ENCODE results near the gene IL6R.
"Not testable (repeated sequence)": the region's sequence is repeated elsewhere in the genome, so short reads cannot be mapped to it uniquely, and the experiment has no call there.

The IL6R gene

DNA sequence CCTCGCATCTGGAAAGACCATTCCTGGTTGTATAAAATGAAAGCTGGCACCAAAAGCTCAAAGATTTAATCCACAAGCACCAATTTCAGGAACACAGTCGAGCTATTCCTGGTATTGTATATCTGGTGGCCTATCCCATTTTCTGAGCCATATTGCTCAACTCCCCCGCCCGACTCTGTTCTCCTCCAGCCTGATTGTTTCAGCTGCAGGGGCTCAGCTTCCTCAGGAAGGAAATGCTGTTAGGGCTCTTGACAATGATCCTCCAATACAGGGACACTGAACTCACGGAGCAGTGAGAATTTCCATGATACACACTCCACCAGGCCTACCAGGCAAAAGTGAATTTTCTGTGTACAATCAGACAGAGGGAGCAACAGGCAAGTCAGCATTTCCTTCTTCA, 80.0 kb downstream of the IL6R start:
- DNase-seq = no peak

DNA sequence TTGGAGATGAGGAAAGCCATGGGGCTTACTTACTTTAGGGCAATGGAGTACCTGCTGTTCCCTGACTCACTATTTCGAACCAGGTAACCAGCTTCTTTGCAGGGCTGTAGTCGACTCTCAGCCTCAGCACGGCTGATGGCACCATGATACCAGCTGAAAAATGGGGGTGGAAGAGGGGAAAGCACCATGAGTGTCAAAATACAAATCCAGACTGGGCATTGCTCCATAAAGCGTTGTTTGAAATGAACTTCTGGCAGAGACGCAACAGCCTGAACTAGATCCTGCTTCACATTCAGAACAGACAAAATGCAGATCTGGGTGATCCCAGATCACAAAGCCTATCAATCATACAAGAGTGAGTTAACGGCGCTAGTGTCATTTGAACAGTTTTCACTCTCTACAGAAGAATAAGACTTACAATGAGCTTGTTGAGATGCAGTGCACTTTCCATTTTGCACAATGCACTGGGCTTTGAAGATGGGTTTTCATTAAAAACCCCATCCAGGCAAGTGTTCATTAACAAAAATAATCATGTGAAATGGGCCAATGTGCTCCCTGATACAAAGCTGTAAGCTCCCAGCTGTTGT, 80.9 kb downstream of the IL6R start:
- DNase-seq = no peak

DNA sequence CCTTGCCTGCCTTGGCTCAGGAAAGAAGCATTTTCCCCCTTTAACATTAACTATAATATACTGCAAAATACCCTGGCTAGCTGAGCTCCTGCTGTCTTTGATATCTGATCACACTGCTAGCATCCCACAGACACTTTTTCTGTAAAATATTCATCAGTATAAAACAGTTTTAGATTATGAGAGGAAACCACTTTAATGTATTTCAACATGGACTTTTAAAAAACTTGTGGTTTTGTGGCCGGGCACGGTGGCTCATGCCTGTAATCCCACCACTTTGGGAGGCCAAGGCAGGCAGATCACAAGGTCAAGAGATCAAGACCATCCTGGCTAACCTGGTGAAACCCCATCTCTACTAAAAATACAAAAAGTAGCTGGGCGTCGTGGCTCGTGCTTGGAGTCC, 81.6 kb downstream of the IL6R start:
- not testable (repeated sequence) for DNase-seq

DNA sequence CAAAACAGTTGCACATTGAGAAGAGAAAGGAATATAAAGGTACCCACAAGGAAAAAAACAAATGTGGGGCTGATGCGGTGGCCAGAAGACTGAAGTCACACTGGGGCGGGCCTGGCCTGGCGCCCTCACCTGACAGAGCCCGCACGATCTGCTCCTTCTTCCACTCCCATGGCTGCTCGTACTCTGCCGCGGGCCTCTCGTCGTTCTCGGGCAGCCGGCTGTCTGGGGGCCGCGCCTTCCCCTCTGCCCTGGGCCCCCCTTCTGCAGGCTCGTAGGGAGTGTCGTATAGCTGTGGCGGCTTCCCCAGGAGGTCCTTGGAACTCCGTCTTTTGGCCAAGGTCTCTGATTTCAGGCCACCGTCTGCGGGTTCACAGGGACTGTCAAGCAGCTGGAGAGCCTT, 83.8 kb downstream of the IL6R start:
- DNase-seq = no peak

DNA sequence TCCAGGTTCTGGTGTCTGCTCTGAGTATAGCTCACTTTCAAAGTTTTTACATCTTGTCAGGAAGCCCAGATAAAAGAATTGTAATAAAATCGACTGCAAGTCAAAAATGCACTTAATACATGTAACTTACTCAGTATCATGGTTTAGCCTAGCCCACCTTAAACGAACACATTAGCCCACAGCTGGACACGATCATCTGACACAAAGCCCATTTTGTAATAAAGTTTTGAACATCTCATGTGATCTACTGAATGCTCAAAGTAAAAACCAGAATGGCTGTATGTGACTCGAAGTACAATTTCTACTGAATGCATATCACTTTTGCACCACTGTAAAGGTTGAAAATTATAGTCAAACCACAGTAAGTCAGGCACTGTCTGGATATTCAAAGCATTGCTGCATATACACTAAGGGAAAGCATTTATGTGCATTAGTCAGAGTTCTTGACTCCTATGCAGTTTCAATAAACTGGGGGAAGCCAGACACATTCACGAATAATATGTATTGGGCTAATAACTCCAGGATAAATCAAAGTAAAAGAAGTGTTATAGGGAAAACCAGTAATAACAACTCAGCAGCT, 84.6 kb downstream of the IL6R start:
- DNase-seq = no peak

DNA sequence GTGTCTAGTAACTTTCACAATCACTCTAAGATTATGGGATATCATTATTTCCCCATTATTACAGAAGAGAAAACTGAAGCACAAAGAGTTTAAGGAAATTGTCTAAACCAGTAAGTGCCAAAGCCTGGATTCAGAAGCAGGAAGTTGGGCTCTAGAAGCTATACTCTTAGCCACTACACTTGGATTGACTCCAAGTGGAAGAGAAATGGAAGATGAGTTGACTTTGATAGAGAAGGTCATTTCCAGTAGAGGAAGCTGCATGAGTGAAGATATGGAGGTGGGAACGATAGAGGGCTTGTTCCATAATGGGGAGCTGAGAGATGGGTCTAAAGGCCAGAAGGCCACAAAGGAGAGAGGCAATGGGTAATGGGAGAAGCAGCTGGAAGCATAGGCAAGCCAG, 85.2 kb downstream of the IL6R start:
- no peak for DNase-seq

DNA sequence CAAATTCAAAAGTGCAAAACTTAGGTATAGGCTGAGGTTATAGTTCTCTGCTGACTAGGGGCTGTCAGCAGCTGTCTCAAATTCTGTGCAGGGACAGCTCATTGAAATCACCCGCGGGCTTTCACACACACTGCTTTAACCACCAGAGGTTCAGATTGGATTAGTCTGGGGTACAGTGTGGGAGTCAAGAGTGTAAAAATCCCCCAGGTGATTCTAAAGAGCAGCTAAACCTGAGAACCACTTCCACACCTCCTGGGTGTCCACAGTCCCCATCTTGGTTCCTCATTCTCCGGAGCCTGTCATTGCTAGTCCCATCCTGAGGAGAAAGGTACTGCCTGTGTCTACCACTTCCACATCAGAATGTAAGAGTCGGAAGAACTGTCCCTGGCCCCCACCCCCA, 87.0 kb downstream of the IL6R start:
- DNase-seq = no peak

DNA sequence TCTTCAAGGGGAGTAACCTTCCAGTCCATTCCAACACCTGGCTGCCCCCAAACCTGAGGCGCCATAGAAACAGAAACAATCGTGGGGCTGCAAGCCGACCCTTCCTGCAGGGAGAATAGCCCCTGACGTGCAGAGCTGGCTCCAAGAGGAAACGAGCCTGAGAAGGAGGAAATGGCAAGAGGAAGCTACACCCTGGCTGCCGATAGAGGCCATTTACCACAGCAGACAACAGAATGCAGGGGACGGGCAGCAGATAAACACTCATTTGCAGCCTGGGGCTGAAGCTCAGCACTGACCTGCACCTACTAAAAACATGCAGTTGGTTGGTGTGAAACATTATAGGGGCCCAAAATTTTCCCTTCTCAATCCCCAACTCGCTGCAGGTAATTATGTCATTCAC, 88.1 kb downstream of the IL6R start:
- DNase-seq = no peak

DNA sequence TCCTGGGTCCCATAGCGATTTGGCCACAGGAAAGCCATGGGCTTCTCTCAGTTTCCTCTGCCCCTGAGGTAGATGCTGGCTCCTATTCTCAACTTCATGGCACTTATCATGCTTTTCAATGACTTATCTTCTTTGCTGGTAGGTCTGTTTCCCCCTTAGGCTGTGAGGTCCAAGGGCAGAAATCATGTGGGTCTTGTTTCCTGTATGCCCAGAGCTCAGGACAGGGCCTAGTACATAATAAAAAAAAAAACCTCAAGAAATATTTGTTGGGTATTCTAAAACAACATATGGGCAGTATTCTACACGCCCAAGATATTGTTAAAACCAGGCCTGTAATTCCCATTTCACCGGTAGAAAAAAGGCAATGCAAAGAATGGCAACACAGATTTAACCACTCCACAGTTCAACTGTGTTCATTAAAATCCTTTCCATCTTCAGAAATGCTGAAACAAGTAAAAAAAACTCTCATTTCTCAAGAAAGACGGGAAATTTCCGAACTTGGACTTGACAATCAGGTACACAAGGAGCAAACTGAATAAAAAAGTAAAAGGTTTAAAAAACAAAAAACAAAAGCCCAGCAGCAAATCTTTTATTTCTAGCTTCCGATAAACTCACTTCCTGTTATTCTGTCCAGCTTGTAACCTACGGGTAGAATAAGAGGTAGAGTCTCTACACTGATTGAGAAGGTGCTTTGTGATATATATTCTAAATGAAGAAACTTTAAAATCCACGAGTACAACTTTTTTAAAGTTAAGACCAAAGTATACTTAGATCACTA, 90.5 kb downstream of the IL6R start:
- DNase-seq = no peak

DNA sequence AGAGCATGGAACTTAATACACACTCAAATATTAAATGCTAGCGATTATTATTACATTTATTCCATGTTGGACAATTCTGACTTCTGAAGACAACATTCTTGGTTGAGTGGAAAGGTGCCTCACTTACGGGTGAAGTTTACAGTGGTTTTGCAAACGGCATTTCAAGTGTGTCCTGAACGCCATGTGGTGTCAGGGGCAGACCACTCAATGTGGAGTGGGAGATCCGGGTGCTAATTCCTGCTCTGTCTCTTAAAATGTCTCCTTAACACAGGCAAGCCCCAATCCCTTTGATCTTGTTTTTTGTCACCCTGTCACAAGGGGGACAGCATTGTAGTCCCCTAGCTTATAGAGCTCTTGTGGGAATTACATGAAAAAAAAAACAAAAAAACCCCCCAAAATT, 91.2 kb downstream of the IL6R start:
- no peak for DNase-seq

DNA sequence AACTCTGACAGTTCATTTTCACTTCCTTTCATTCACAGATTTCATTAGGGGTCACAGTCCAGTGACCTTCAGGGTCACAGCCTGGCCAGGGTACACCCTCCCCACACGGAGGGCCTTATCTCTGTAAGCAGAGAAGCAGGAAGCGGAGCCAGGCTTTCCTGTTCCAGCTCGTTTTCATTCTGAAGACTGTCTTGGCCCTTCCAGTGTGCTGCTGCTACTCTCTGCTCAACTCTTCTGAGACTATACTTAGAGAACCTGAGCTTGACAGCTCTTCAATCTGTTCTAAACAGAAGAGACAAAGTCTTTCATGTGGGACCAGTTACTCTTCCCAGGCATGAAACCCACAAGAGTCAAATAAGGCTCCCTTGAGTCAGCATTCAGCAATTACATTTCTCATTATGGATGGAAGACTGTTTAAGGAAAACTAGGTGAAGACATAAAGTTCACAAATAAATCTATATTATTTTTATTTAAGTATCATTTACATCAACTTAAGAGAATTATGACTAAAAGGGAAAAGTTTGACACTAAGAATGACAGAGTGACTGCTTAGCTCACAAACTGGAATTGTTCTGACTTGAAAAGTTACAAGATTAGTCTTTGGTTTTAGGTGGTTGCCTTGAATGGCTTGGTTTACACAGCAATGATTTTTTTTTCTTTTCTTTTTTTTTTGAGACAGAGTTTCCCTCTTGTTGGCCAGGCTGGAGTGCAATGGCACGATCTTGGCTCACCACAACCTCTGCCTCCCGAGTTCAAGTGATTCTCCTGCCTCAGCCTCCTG, 92.1 kb downstream of the IL6R start:
- DNase-seq = no peak

DNA sequence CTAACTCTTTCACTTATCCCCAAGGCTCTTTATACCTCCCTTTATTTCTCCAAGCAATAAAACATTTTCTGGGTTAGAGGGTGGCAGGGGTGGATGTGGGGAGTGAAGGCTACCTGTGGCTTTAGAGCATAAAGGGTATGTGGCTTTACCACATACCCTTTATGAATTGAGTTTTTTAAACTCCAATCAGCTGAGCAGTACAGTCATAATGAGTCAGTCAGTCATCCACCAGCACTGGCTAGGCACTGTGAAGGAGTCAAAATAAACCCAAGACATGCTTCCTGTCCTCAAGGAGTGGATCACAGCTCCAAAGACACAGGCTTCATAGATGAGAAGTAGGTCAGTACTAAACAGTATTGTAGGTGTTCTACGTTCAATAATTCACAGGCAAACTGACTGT, 94.3 kb downstream of the IL6R start:
- no peak for DNase-seq

DNA sequence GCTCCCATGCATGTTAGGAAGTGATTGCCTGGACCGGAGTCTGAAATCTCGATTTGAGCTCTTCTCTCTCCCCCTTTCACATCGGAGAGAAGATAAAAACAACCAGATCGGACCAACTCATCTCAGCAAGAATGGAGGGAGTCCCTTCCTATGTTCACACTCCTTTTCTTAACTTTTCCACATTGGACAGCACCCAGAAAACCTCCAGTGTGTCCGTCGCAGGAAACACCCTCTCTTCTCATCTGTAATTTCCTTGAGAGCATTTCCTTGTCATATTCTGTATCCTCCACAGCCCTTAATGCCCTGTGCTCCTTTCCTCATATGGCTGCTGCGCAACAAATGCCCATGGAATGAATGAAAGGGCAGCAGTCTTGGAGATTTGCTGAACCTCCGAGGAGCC, 95.4 kb downstream of the IL6R start:
- no peak for DNase-seq

DNA sequence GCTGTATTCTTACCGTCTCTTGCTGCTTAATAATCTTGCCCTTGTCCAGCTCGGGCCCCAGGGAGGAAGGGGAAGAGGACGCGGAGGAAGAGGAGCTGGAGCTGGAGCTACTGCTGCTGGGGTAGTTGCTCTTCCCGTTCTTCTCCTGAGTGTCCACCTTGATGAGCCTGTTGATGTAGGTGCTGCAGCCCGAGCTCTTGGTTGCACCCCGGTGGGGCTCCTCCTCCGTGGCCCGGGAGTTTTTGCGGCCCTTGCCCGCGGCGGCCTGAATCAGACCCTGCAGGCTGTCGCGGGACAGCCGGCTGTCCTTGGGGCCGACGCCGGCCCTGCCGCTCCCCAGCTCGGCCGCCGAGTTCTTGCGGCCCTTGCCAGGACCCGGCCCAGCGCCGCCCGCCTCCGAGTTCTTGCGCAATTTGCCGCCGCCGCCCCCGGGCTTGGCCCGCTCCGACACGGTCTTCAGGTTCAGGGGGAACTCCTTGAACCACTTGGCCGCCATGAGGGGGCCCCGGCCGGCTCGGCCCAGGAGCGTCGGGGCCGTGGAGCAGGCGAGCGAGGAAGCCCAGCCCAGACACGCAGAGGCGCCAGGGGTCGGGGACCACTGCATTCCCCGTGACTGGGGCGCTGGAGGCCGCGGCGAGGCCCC, 96.4 kb downstream of the IL6R start:
- no peak for DNase-seq

DNA sequence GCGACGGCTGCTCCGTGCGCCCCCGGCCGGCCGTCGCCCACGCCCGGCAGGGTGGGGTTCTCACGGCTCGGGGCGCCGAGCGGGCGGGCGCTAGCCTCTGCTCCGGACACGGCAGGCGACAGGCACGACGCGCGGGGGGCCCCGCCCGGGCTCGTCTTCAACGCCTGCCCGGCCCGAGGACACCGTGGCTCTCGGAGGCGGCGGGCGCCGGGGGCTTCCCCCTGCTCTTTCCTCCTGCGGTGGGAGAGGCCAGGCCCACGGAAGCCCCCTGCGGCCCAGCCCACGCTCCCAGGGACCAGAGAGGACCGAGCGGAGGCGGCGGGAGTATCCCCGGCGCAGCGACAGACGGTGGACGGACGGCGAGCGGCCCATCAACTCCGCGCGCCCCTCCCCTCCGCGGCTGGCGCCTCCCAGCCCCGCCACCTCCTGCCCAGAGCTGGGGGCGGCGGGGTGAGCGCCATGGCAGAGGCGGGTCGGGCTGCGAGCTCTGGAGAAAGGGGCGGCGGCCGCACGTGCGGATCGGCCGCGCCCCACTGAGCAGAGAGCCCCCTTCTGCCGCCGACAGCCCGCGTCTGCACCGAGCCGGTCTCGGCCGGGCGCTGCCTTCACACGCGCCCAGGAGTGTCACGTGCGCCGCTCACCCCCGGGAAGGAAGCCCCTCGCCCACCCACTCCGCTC, 97.1 kb downstream of the IL6R start, which contains the start of the genes SHE and TDRD10:
TSS of gene SHE (minus strand) at position 347 of the 678 bp plus-strand sequence. CDS start 386 bp downstream, outside the sequence.
TSS of gene TDRD10 (plus strand) at position 154 of the 678 bp plus-strand sequence. CDS start 4,685 bp downstream, outside the sequence.
- no peak for DNase-seq

DNA sequence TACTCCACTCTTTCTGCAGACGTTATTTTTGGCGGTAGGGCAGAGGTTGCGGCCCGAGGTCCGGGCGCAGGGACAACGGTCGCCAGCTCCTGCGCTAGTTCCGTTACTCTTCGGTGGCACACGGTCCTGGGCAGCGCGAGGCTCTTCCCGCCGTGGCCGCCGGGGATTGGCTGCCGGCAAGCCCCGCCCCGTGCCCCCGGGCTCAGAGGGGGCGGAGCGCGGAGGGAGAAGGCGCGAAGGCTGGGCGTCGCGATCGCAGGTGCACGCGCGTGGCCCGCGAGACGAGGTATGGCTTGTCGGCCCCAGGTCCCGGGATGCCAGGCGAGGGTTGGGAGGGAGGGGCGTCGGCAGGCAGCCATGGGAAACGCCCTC, 97.6 kb downstream of the IL6R start:
- no peak for DNase-seq

DNA sequence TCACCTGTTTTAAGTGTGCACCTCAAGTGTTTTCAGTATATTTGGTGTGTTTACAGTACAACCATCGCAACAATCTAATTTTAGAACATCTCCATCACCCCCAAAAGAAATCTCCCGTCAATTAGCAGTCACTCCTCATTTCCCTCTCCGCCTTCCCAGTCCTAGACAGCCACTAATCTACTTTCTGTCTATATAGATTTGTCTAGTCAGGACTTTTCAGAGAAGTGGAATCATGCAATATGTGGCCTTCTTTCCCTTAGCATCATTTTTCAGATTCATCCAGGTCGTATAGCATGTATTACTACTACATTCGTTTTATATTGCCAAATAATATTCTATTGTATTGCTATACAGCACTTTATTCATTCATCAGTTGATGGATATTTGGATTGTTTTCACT, 98.8 kb downstream of the IL6R start:
- no peak for DNase-seq

DNA sequence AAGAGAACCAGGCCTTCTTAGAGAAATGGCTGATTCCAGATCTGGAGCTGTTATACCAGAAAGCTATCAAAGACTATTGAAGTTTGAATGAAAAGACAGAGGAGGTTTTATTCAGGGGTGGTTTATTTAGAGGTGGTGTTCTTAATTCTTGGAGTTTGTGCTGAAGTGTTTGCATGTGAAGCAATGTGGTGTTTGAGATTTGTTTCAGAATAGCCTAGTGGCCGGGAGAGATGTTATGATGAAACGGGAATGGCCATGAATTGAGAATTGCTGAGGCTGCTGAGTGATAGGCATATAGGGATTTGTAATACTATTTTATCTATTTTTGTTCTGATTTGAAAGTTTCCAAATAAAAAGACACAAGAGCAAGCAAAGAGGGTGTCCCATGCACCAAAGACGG, 107.6 kb downstream of the IL6R start:
- DNase-seq = no peak

DNA sequence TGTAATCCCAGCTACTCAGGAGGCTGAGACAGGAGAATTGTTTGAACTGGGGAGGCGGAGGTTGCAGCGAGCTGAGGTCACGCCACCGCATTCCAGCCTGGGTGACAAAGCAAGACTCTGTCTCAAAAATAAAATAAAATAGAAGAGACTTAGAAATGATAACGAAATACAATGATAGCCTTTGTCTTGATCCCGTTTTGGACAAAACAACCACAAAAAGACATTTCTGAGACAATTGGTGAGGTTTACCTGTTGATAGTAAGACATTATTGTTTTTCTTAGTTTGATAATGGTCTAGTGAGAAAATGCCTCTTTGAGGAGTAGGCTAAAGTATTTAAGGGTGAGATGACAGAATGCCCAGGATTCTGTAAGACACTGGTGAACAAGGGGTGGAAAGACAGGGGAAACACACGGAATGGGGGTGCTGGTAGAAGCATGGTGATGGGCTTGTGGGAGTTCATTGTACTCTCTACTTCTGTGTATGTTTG, 109.0 kb downstream of the IL6R start:
- DNase-seq = no peak

DNA sequence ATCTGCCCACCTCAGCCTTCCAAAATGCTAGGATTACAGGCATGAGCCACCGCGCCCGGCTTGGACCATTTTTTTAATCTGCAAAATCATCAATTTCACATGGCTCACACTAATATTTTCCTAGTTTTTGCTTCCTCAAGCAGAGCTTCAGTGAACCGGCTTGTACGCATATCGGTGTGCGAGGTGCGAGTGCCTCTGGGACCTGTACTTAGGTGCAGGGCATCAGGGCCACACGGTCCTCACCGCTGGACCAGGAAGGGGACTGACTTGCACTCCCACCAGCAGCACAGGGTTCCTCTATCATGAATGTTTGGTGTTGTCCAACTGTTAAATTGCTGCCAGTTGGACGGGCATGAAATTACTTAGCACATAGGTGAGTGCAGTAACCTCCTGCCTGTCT, 112.5 kb downstream of the IL6R start:
- no peak for DNase-seq
